Measurements from ENCODE around the gene LGALS4.
"Not testable (repeated sequence)": the region's sequence is repeated elsewhere in the genome, so short reads cannot be mapped to it uniquely, and the experiment has no call there.

Gene LGALS4

DNA sequence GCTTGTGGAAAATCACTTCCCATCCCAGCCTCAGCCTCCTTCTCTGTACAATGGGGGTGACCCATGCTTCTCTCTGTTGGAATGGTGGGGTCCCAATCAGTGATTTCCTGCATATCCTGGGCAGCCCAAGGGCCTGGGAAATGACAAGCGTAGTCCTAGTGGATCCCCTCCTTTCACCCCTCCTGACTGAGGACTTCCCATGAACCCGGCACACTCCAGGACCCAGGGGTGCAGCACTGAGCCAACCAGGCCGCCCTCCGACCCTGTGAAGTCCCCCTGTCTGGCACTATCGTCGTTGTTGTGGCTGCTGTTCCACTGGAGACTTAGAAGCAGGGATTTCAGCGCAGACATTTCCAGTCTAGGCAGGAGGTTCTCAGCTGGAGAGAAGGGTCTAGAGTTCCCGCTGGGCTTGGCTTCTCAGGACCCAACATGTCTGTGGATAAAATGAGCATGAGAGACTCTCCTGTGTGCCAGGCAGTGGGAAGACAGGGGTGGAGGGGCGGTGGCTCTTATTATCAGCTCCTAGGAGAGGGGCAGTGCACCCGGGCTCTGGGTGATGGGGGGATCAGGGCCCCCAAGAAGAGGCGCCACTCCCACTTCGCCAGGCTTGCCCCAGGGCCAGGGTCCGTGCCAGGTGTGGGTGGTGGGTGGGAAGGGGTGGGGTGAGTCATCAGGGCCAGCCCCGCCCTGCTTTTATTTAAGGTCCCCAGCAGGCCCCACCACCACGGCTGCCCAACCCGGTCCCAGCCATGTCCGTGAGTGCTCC, 24.1 kb downstream of the LGALS4 start, which contains the start of gene LGALS7B:
Gene LGALS7B (plus strand): TSS at position 723 of the 766 bp plus-strand sequence. CDS start 27 bp downstream, at position 750.
- Histone ChIP-seq H3K27ac (ENCODE audit: low read depth, low read length) (no peak within 1 kb of the TSS), H3K4me3 (ENCODE audit: low read depth in 1 of 2, low read length in 2 of 2) (no peak within 1 kb of the TSS), H3K9me3 (ENCODE audit: control insufficient read depth in 1 of 2, low read length in 2 of 2) (no peaks in the 10 kb centered on the region), H3K27me3 (ENCODE audit: control insufficient read depth in 1 of 2, insufficient read depth in 2 of 2, low read length in 2 of 2) (no peaks in the 10 kb centered on the region), H3K4me1 (ENCODE audit: control insufficient read depth in 1 of 2, insufficient read depth in 2 of 2, low read length in 2 of 2) (peaks cover 3 to 7% of the 10 kb centered on the region in 2 donors), H3K36me3 (ENCODE audit: control insufficient read depth in 1 of 2, insufficient read depth in 2 of 2, low read length in 2 of 2) (no peaks in the 10 kb centered on the region), H3K9ac (ENCODE audit: low read depth in 1 of 2, low read length in 2 of 2) (no peak within 1 kb of the TSS)

DNA sequence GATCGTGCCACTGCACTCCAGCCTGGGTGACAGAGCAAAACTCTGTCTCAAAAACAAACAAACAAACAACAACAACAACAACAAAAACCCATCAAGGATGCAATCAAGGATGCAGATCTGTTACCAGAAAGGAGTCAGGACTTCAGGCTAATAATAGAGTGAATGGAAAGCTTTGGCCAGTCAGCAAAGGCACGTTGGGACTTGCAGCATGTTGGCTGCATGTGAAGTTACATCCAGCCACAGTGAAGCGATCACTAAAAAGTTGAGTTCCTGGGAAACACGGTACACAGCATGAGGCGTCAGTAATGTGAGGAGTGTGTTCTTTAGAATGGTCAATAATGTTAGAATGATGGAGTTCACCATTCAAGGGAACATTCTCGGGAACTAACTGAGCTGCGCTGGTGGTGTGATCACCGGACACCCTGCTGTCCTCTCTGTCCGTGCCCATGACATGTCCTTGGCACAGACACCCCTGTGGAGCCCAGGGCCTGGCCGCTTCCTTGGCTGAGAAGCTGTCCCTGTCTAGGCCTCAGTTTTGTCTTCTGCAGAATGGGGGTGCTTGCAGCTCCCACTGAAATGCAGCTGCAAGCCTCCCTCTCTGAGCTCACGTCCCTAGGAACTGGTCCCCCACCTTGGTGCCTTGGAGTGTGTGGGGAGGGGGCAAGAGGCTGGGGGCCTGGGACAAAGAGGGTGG, 26.0 kb downstream of the LGALS4 start:
- H3K9ac ChIP-seq (ENCODE audit: low read depth in 1 of 2, low read length in 2 of 2), result no peak overlapping the region
- no peak overlapping the region for H3K27ac ChIP-seq (ENCODE audit: low read depth, low read length)
- no peaks in the 10 kb centered on the region for H3K9me3 ChIP-seq (ENCODE audit: control insufficient read depth in 1 of 2, low read length in 2 of 2)
- peaks cover 0 to 3% of the 10 kb centered on the region in 2 donors for H3K4me1 ChIP-seq (ENCODE audit: control insufficient read depth in 1 of 2, insufficient read depth in 2 of 2, low read length in 2 of 2)
- H3K36me3 ChIP-seq (ENCODE audit: control insufficient read depth in 1 of 2, insufficient read depth in 2 of 2, low read length in 2 of 2), result no peaks in the 10 kb centered on the region
- H3K27me3 ChIP-seq (ENCODE audit: control insufficient read depth in 1 of 2, insufficient read depth in 2 of 2, low read length in 2 of 2), result no peaks in the 10 kb centered on the region
- H3K4me3 ChIP-seq (ENCODE audit: low read depth in 1 of 2, low read length in 2 of 2), result no peak overlapping the region

GRCh38 chr19:38786061-38786460, 26.7 kb downstream of the LGALS4 start:
- H3K4me3 ChIP-seq (ENCODE audit: low read depth in 1 of 2, low read length in 2 of 2); H3K9me3 ChIP-seq (ENCODE audit: control insufficient read depth in 1 of 2, low read length in 2 of 2); H3K36me3 ChIP-seq (ENCODE audit: control insufficient read depth in 1 of 2, insufficient read depth in 2 of 2, low read length in 2 of 2); H3K9ac ChIP-seq (ENCODE audit: low read depth in 1 of 2, low read length in 2 of 2); H3K27me3 ChIP-seq (ENCODE audit: control insufficient read depth in 1 of 2, insufficient read depth in 2 of 2, low read length in 2 of 2); H3K4me1 ChIP-seq (ENCODE audit: control insufficient read depth in 1 of 2, insufficient read depth in 2 of 2, low read length in 2 of 2); H3K27ac ChIP-seq (ENCODE audit: low read depth, low read length): not testable (repeated sequence)

- Histone ChIP-seq H3K4me3 (ENCODE audit: low read depth in 1 of 2, low read length in 2 of 2) (no peak overlapping the region), H3K27ac (ENCODE audit: low read depth, low read length) (no peak overlapping the region), H3K36me3 (ENCODE audit: control insufficient read depth in 1 of 2, insufficient read depth in 2 of 2, low read length in 2 of 2) (no peaks in the 10 kb centered on the region), H3K4me1 (ENCODE audit: control insufficient read depth in 1 of 2, insufficient read depth in 2 of 2, low read length in 2 of 2) (peaks cover 0 to 3% of the 10 kb centered on the region in 2 donors), H3K9me3 (ENCODE audit: control insufficient read depth in 1 of 2, low read length in 2 of 2) (no peaks in the 10 kb centered on the region), H3K9ac (ENCODE audit: low read depth in 1 of 2, low read length in 2 of 2) (no peak overlapping the region), H3K27me3 (ENCODE audit: control insufficient read depth in 1 of 2, insufficient read depth in 2 of 2, low read length in 2 of 2) (no peaks in the 10 kb centered on the region)
Measured at GRCh38 chr19:38785187-38785699, 27.5 kb downstream of the LGALS4 start.

- Histone ChIP-seq H3K9me3 (ENCODE audit: control insufficient read depth in 1 of 2, low read length in 2 of 2) (no peaks in the 10 kb centered on the region), H3K27me3 (ENCODE audit: control insufficient read depth in 1 of 2, insufficient read depth in 2 of 2, low read length in 2 of 2) (no peaks in the 10 kb centered on the region), H3K9ac (ENCODE audit: low read depth in 1 of 2, low read length in 2 of 2) (no peak overlapping the region), H3K36me3 (ENCODE audit: control insufficient read depth in 1 of 2, insufficient read depth in 2 of 2, low read length in 2 of 2) (no peaks in the 10 kb centered on the region), H3K27ac (ENCODE audit: low read depth, low read length) (no peak overlapping the region), H3K4me1 (ENCODE audit: control insufficient read depth in 1 of 2, insufficient read depth in 2 of 2, low read length in 2 of 2) (peaks cover 0 to 3% of the 10 kb centered on the region in 2 donors), H3K4me3 (ENCODE audit: low read depth in 1 of 2, low read length in 2 of 2) (no peak overlapping the region)
Measured at GRCh38 chr19:38784224-38784623, 28.5 kb downstream of the LGALS4 start.

DNA sequence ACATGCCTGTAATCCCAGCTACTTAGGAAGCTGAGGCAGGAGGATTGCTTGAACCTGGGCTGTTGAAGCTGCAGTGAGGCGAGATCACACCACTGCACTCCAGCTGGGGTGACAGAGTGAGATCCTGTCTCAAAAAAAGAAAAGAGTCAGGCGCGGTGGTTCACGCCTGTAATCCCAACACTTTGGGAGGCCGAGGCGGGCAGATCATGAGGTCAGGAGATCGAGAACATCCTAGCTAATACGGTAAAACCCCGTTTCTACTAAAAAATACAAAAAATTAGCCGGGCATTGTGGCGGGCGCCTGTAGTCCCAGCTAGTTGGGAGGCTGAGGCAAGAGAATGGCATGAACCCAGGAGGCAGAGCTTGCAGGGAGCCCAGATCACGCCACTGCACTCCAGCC, 30.5 kb downstream of the LGALS4 start:
- H3K27ac ChIP-seq (ENCODE audit: low read depth, low read length); H3K9me3 ChIP-seq (ENCODE audit: control insufficient read depth in 1 of 2, low read length in 2 of 2); H3K4me3 ChIP-seq (ENCODE audit: low read depth in 1 of 2, low read length in 2 of 2); H3K27me3 ChIP-seq (ENCODE audit: control insufficient read depth in 1 of 2, insufficient read depth in 2 of 2, low read length in 2 of 2); H3K9ac ChIP-seq (ENCODE audit: low read depth in 1 of 2, low read length in 2 of 2); H3K4me1 ChIP-seq (ENCODE audit: control insufficient read depth in 1 of 2, insufficient read depth in 2 of 2, low read length in 2 of 2); H3K36me3 ChIP-seq (ENCODE audit: control insufficient read depth in 1 of 2, insufficient read depth in 2 of 2, low read length in 2 of 2): not testable (repeated sequence)

GRCh38 chr19:38781058-38781457, 31.7 kb downstream of the LGALS4 start:
- Histone ChIP-seq H3K36me3 (ENCODE audit: control insufficient read depth in 1 of 2, insufficient read depth in 2 of 2, low read length in 2 of 2) (no peaks in the 10 kb centered on the region), H3K27me3 (ENCODE audit: control insufficient read depth in 1 of 2, insufficient read depth in 2 of 2, low read length in 2 of 2) (no peaks in the 10 kb centered on the region), H3K4me3 (ENCODE audit: low read depth in 1 of 2, low read length in 2 of 2) (no peak overlapping the region), H3K9ac (ENCODE audit: low read depth in 1 of 2, low read length in 2 of 2) (no peak overlapping the region), H3K9me3 (ENCODE audit: control insufficient read depth in 1 of 2, low read length in 2 of 2) (no peaks in the 10 kb centered on the region), H3K4me1 (ENCODE audit: control insufficient read depth in 1 of 2, insufficient read depth in 2 of 2, low read length in 2 of 2) (peaks cover 0 to 3% of the 10 kb centered on the region in 2 donors), H3K27ac (ENCODE audit: low read depth, low read length) (no peak overlapping the region)

- Histone ChIP-seq H3K27ac (ENCODE audit: low read depth, low read length) (no peak overlapping the region), H3K27me3 (ENCODE audit: control insufficient read depth in 1 of 2, insufficient read depth in 2 of 2, low read length in 2 of 2) (no peaks in the 10 kb centered on the region), H3K9ac (ENCODE audit: low read depth in 1 of 2, low read length in 2 of 2) (no peak overlapping the region), H3K9me3 (ENCODE audit: control insufficient read depth in 1 of 2, low read length in 2 of 2) (no peaks in the 10 kb centered on the region), H3K36me3 (ENCODE audit: control insufficient read depth in 1 of 2, insufficient read depth in 2 of 2, low read length in 2 of 2) (no peaks in the 10 kb centered on the region), H3K4me1 (ENCODE audit: control insufficient read depth in 1 of 2, insufficient read depth in 2 of 2, low read length in 2 of 2) (peaks cover 0 to 3% of the 10 kb centered on the region in 2 donors), H3K4me3 (ENCODE audit: low read depth in 1 of 2, low read length in 2 of 2) (no peak overlapping the region)
Measured at GRCh38 chr19:38780443-38780842, 32.3 kb downstream of the LGALS4 start.

GRCh38 chr19:38778733-38779132, 34.0 kb downstream of the LGALS4 start:
- Histone ChIP-seq H3K4me3 (ENCODE audit: low read depth in 1 of 2, low read length in 2 of 2) (no peak overlapping the region), H3K9me3 (ENCODE audit: control insufficient read depth in 1 of 2, low read length in 2 of 2) (no peaks in the 10 kb centered on the region), H3K36me3 (ENCODE audit: control insufficient read depth in 1 of 2, insufficient read depth in 2 of 2, low read length in 2 of 2) (no peaks in the 10 kb centered on the region), H3K4me1 (ENCODE audit: control insufficient read depth in 1 of 2, insufficient read depth in 2 of 2, low read length in 2 of 2) (no peaks in the 10 kb centered on the region), H3K27me3 (ENCODE audit: control insufficient read depth in 1 of 2, insufficient read depth in 2 of 2, low read length in 2 of 2) (no peaks in the 10 kb centered on the region), H3K9ac (ENCODE audit: low read depth in 1 of 2, low read length in 2 of 2) (no peak overlapping the region), H3K27ac (ENCODE audit: low read depth, low read length) (no peak overlapping the region)

GRCh38 chr19:38774181-38774950, 38.4 kb downstream of the LGALS4 start:
- H3K27ac ChIP-seq (ENCODE audit: low read depth, low read length), result no peak overlapping the region
- no peaks in the 10 kb centered on the region for H3K36me3 ChIP-seq (ENCODE audit: control insufficient read depth in 1 of 2, insufficient read depth in 2 of 2, low read length in 2 of 2)
- peaks cover 0 to 3% of the 10 kb centered on the region in 2 donors for H3K4me1 ChIP-seq (ENCODE audit: control insufficient read depth in 1 of 2, insufficient read depth in 2 of 2, low read length in 2 of 2)
- H3K9me3 ChIP-seq (ENCODE audit: control insufficient read depth in 1 of 2, low read length in 2 of 2), result no peaks in the 10 kb centered on the region
- no peaks in the 10 kb centered on the region for H3K27me3 ChIP-seq (ENCODE audit: control insufficient read depth in 1 of 2, insufficient read depth in 2 of 2, low read length in 2 of 2)
- H3K9ac ChIP-seq (ENCODE audit: low read depth in 1 of 2, low read length in 2 of 2), result no peak overlapping the region
- H3K4me3 ChIP-seq (ENCODE audit: low read depth in 1 of 2, low read length in 2 of 2), result no peak overlapping the region

Measured in duodenal mucosa (tissue), 2 donors.